MCF 10A (cell line): ENCODE data around the gene STIM1. TPM values are rescaled to one million over a fixed set of nuclear protein-coding genes. Genes with fewer than 3 reads are reported as not detected.
"Not testable (repeated sequence)": the region's sequence is repeated elsewhere in the genome, so short reads cannot be mapped to it uniquely, and the experiment has no call there.

Experiments
- BruUV-seq: library from RNA; stranded (reverse); fragments of 400-500 nt; replicated peaks from 2 replicates; lab custom pipeline; 2021; lab: Mats Ljungman, UMichigan
- CTCF ChIA-PET: fragments of 300-600 bp; sonication (Branson Sonifier 250); formaldehyde crosslinking; extraction: SDS; loops from one replicate; lab custom pipeline; 2021; ENCODE audit warnings: antibody characterized with exemption, inconsistent platforms; lab: Yijun Ruan, JAX
- POLR2A ChIA-PET: fragments of 300-600, 350-650 bp; sonication (Branson Sonifier 250); formaldehyde crosslinking; extraction: SDS; loops from one replicate; lab custom pipeline; 2020; ENCODE audit warnings: antibody characterized with exemption, inconsistent platforms; lab: Yijun Ruan, JAX
- DNase-seq: peaks from one replicate; pipeline ENCODE4 v3.0.0-alpha.2; 2018; ENCODE audit not compliant: unreplicated experiment
- H3K27ac Mint-ChIP-seq: one replicate; pipeline ENCODE4 v1.8.0; 2022; ENCODE audit warnings: mild to moderate bottlenecking, low read depth, mixed read lengths; ENCODE audit not compliant: unreplicated experiment
- H3K27me3 Mint-ChIP-seq: one replicate; pipeline ENCODE4 v1.8.0; 2022; ENCODE audit warnings: mixed read lengths; ENCODE audit not compliant: insufficient read depth, unreplicated experiment
- H3K36me3 Mint-ChIP-seq: one replicate; pipeline ENCODE4 v1.8.0; 2022; ENCODE audit warnings: mild to moderate bottlenecking, moderate library complexity, mixed read lengths; ENCODE audit not compliant: insufficient read depth, unreplicated experiment
- H3K4me1 Mint-ChIP-seq: one replicate; pipeline ENCODE4 v1.8.0; 2022; ENCODE audit warnings: mixed read lengths; ENCODE audit not compliant: insufficient read depth, unreplicated experiment
- H3K4me3 Mint-ChIP-seq: one replicate; pipeline ENCODE4 v1.8.0; 2022; ENCODE audit warnings: mild to moderate bottlenecking, moderate library complexity, mixed read lengths; ENCODE audit not compliant: unreplicated experiment
- H3K9me3 Mint-ChIP-seq: one replicate; pipeline ENCODE4 v1.8.0; 2022; ENCODE audit warnings: mixed read lengths; ENCODE audit not compliant: unreplicated experiment
- CTCF ChIP-seq: fragments of 200-600 bp; IDR thresholded peaks from one replicate; pipeline ENCODE4 v1.8.0; 2022; ENCODE audit warnings: antibody characterized with exemption, mild to moderate bottlenecking; ENCODE audit not compliant: unreplicated experiment
- intact Hi-C: fragments of 100-400 bp; cut with micrococcal nuclease; formaldehyde crosslinking; loops from 2 replicates; pipeline ENCODE4 v1.14.1; 2022
- total RNA-seq: library from RNA; stranded (reverse); gene quantifications from 2 replicates; pipeline ENCODE4 v1.2.3, GENCODE V29; 2022

STIM1 gene
- total RNA-seq, 1 experiment from 2014 or later, result 41.2 TPM

DNA sequence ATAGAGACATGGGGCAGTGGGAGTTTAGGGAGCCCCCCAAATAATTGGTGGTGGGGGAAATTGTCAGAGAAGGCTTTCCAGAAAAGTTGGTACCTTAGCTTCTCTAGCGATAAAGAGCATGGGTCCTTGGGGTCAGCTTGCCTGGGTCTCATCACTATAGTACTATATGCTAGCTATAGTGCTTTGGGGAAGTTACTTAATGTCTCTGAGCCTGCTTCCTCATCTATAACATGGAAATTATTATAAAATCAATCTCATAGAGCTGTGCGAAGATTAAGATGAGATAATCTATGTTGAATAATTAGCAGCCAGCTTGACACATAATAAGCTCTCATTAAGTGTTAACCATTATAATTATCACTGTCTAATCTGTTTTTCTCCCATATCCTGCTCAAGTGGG is 41.2 kb downstream of the STIM1 start:
- BruUV-seq, result no TSS peak
- intact Hi-C loops, result no loop called here
- no peaks in the 10 kb centered on the region for H3K27me3 Mint-ChIP-seq
- CTCF ChIA-PET, result interaction anchor here (1.1 to 1.8 kb wide), 3 partner anchors 43 to 176 kb away, joined by 4 to 11 read pairs (median 5); no protein-coding TSS in a partner anchor
- no peak for TF ChIP-seq CTCF
- no peaks in the 10 kb centered on the region for H3K4me1 Mint-ChIP-seq
- POLR2A ChIA-PET, result interaction anchor here (0.6 to 0.8 kb wide), 5 partner anchors 9 to 46 kb away, joined by 3 read pairs; no protein-coding TSS in a partner anchor
- DNase-seq, result no peak
- H3K9me3 Mint-ChIP-seq, result no peaks in the 10 kb centered on the region
- no peak overlapping the region for H3K4me3 Mint-ChIP-seq
- no peak overlapping the region for H3K27ac Mint-ChIP-seq
- no peaks in the 10 kb centered on the region for H3K36me3 Mint-ChIP-seq

GRCh38 chr11:3900230-3900629 is 44.8 kb downstream of the STIM1 start:
- intact Hi-C loops, H3K9me3 Mint-ChIP-seq, H3K36me3 Mint-ChIP-seq, H3K4me3 Mint-ChIP-seq, H3K27ac Mint-ChIP-seq, POLR2A ChIA-PET, BruUV-seq, H3K27me3 Mint-ChIP-seq, DNase-seq: not testable (repeated sequence)
- CTCF ChIA-PET, result interaction anchor here (1.0 to 7.0 kb wide), 3 partner anchors 17 to 173 kb away, joined by 4 to 46 read pairs (median 4); partner anchors contain the start of gene STIM1
- H3K4me1 Mint-ChIP-seq, result peaks cover 13% of the 10 kb centered on the region

- ChIA-PET POLR2A (no interaction called here), CTCF (interaction anchor here (1.5 to 7.0 kb wide), 5 partner anchors 13 to 171 kb away, joined by 3 to 46 read pairs (median 12); partner anchors contain the start of gene STIM1)
- no peak for DNase-seq
- no peak for TF ChIP-seq CTCF
- Mint-ChIP-seq H3K9me3 (no peaks in the 10 kb centered on the region), H3K27me3 (no peaks in the 10 kb centered on the region), H3K4me1 (peaks cover 22% of the 10 kb centered on the region), H3K36me3 (no peaks in the 10 kb centered on the region), H3K4me3 (no peak overlapping the region), H3K27ac (no peak overlapping the region)
- BruUV-seq, result no TSS peak
- intact Hi-C loops, result no loop called here
These were observed 46.0 kb downstream of the STIM1 start for GRCh38 chr11:3901249-3902025.

DNA sequence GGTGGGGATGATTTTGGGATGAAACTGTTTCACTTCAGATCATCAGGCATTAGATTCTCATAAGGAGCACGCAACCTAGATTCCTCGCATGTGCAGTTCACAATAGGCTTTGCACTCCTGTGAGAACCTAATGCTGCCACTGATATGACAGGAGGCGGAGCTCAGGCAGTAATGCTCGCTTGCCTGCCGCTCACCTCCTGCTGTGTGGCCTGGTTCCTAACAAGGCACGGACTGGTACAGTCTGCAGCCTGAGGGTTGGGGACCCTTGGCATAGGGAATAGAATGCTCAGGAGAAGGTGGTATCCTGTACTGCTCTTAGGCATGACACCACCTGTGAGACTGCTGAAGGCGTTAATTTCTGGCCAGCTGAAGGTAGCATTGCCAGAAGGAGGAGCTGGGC is 47.0 kb downstream of the STIM1 start:
- DNase-seq, result no peak
- no peak overlapping the region for H3K27ac Mint-ChIP-seq
- BruUV-seq, result no TSS peak
- intact Hi-C loops, result no loop called here
- no peak overlapping the region for H3K4me3 Mint-ChIP-seq
- peaks cover 24% of the 10 kb centered on the region for H3K4me1 Mint-ChIP-seq
- no peaks in the 10 kb centered on the region for H3K9me3 Mint-ChIP-seq
- H3K27me3 Mint-ChIP-seq, result no peaks in the 10 kb centered on the region
- H3K36me3 Mint-ChIP-seq, result no peaks in the 10 kb centered on the region
- ChIA-PET POLR2A (interaction anchor here (0.7 kb wide), 1 partner anchor 24 kb away, joined by 3 read pairs; no protein-coding TSS in a partner anchor), CTCF (interaction anchor here (0.8 to 7.0 kb wide), 6 partner anchors 12 to 170 kb away, joined by 3 to 46 read pairs (median 8); partner anchors contain the start of gene STIM1)
- no peak for TF ChIP-seq CTCF
